ENCODE measurements around the gene ETV2.

Gene ETV2

GRCh38 chr19:35661995-35662340 lies 20.4 kb downstream of the ETV2 start:
- DNase-seq, result no peak
- H3K4me3 ChIP-seq (ENCODE audit: low read depth, low read length), result no peak overlapping the region
- no peak for TF ChIP-seq CTCF (IDR thresholded peaks at IDR 0.05; ENCODE audit: low read depth, low read length)
- no peaks in the 10 kb centered on the region for H3K27me3 ChIP-seq (ENCODE audit: insufficient read depth, low read depth, severe bottlenecking)
- no peaks in the 10 kb centered on the region for H3K9me3 ChIP-seq (ENCODE audit: severe bottlenecking)
- no peak overlapping the region for H3K27ac ChIP-seq
- peaks cover 55% of the 10 kb centered on the region for H3K36me3 ChIP-seq

- Histone ChIP-seq H3K36me3 (peaks cover 37% of the 10 kb centered on the region), H3K4me3 (ENCODE audit: low read depth, low read length) (no peak overlapping the region), H3K27ac (no peak overlapping the region), H3K27me3 (ENCODE audit: insufficient read depth, low read depth, severe bottlenecking) (no peaks in the 10 kb centered on the region), H3K9me3 (ENCODE audit: severe bottlenecking) (no peaks in the 10 kb centered on the region)
- DNase-seq, result no peak
- no peak for TF ChIP-seq CTCF (IDR thresholded peaks at IDR 0.05; ENCODE audit: low read depth, low read length)
Measured at GRCh38 chr19:35663981-35664380, 22.4 kb downstream of the ETV2 start.

- Histone ChIP-seq H3K4me3 (ENCODE audit: low read depth, low read length) (no peak overlapping the region), H3K36me3 (peaks cover 28% of the 10 kb centered on the region), H3K27ac (no peak overlapping the region), H3K9me3 (ENCODE audit: severe bottlenecking) (no peaks in the 10 kb centered on the region), H3K27me3 (ENCODE audit: insufficient read depth, low read depth, severe bottlenecking) (no peaks in the 10 kb centered on the region)
- no peak for TF ChIP-seq CTCF (IDR thresholded peaks at IDR 0.05; ENCODE audit: low read depth, low read length)
- DNase-seq, result no peak
Measured at GRCh38 chr19:35665157-35665556, 23.6 kb downstream of the ETV2 start.

- no peaks in the 10 kb centered on the region for H3K9me3 ChIP-seq (ENCODE audit: severe bottlenecking)
- no peaks in the 10 kb centered on the region for H3K27me3 ChIP-seq (ENCODE audit: insufficient read depth, low read depth, severe bottlenecking)
- H3K36me3 ChIP-seq, result peaks cover 23% of the 10 kb centered on the region
- no peak for DNase-seq
- no peak overlapping the region for H3K27ac ChIP-seq
- no peak overlapping the region for H3K4me3 ChIP-seq (ENCODE audit: low read depth, low read length)
- no peak for TF ChIP-seq CTCF (IDR thresholded peaks at IDR 0.05; ENCODE audit: low read depth, low read length)
Measured at GRCh38 chr19:35665604-35666003, 24.1 kb downstream of the ETV2 start.

- H3K4me3 ChIP-seq (ENCODE audit: low read depth, low read length), result no peak within 1 kb of the TSS
- H3K9me3 ChIP-seq (ENCODE audit: severe bottlenecking), result no peaks in the 10 kb centered on the region
- H3K36me3 ChIP-seq, result peaks cover 23% of the 10 kb centered on the region
- DNase-seq, result no peak
- TF ChIP-seq CTCF (IDR thresholded peaks at IDR 0.05; ENCODE audit: low read depth, low read length), result no peak
- no peaks in the 10 kb centered on the region for H3K27me3 ChIP-seq (ENCODE audit: insufficient read depth, low read depth, severe bottlenecking)
- H3K27ac ChIP-seq, result no peak within 1 kb of the TSS
Measured at GRCh38 chr19:35666251-35666913, 24.8 kb downstream of the ETV2 start, which contains the start of gene UPK1A. UPK1A (plus strand) TSS chr19:35666517; CDS start chr19:35666813, 296 bp downstream.

GRCh38 chr19:35669566-35669965 lies 28.0 kb downstream of the ETV2 start:
- Histone ChIP-seq H3K27ac (no peak overlapping the region), H3K4me3 (ENCODE audit: low read depth, low read length) (no peak overlapping the region), H3K27me3 (ENCODE audit: insufficient read depth, low read depth, severe bottlenecking) (no peaks in the 10 kb centered on the region), H3K9me3 (ENCODE audit: severe bottlenecking) (no peaks in the 10 kb centered on the region), H3K36me3 (0 out of 2 replicates have a peak, but pooled peaks cover 2% of the 10 kb centered on the region)
- no peak for TF ChIP-seq CTCF (IDR thresholded peaks at IDR 0.05; ENCODE audit: low read depth, low read length)
- no peak for DNase-seq

Measured in WERI-Rb-1 (cell line).